CD4-positive, alpha-beta T cell treated with Interferon alpha-2 for 1 hour (primary cell): ENCODE measurements around the gene ZC3H7A.

Experiments
- DNase-seq, 2 donors: peaks; one replicate each; pipeline ENCODE4 v3.0.0-alpha.2; 2020 to 2022

ZC3H7A gene

GRCh38 chr16:11734025-11734652 lies 62.9 kb downstream of the ZC3H7A start:
- DNase-seq, result no peak

DNA sequence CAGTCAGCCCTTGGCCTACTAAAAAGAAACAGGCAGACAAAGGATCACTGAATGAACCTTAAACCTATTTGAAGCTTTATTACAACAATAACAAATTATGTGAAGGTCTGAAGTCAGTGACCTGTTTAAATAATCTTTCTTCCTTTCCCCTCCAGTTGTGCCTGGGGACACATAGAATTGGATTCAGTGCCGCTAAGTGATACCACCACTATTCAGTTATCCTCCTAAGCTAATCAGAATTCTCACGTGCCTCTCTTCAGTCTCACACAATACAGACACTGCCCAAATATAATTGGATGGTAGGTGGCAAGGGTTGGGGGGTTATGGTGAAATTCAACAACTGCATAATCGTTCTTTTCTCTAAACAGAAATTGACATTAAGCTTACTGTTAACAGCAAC lies 65.8 kb downstream of the ZC3H7A start:
- DNase-seq, result no peak

DNA sequence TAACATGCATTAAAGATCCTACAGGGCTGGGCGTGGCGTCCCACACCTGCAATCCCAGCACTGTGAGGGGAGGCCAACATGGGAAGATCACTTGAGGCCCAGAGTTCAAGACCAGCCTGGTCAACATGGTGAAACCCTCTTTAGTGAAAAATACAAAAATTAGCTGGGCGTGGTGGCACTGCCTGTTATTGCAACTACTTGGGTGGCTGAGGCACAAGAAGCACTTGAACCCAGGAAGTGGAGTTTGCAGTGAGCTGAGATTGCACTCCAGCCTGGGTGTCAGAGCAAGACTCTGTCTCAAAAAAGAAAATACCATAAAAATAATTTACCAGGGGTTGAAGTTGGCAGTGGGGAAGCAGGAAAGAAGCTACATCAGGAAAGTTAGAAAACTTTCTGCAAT lies 67.3 kb downstream of the ZC3H7A start:
- no peak for DNase-seq

- DNase-seq, result no peak
Observed at GRCh38 chr16:11727796-11728543, 69.1 kb downstream of the ZC3H7A start.

DNA sequence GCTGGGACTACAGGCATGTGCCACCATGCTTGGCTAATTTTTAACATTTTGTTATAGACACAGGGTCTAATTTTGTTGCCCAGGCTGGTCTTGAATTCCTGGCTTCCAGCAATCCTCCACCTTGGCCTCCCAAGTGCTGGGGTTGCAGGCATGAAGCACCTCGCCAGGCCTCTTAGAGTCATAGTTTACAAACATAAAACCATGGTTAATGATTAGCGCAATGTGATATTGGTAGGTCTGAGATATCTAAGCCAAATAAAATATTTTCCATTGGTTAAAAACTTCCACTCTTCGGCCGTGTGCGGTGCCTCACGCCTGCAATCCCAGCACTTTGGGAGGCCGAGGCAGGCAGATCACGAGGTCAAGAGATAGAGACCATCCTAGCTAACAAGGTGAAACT lies 71.0 kb downstream of the ZC3H7A start:
- no peak for DNase-seq

DNA sequence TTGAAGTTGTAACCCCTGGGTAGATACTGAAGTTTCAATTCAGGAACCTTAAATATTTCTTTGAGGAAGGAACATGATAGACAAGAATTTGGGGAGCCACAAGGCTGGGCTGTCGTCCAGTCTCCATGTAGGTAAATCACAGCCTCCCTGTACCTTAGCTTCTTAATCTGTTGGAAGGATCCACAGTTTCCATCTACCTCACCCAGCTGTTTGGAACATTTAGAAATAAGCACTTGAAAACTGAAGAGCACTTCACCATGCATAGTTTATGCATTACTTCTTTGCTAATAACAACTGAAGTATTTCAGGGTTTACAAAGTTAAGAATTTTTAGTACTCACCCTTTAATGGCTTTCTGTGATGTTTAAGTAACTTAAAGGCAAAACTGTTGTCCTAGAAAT lies 71.6 kb downstream of the ZC3H7A start:
- no peak for DNase-seq

- no peak for DNase-seq
Observed at GRCh38 chr16:11722468-11722808, 74.6 kb downstream of the ZC3H7A start.

DNA sequence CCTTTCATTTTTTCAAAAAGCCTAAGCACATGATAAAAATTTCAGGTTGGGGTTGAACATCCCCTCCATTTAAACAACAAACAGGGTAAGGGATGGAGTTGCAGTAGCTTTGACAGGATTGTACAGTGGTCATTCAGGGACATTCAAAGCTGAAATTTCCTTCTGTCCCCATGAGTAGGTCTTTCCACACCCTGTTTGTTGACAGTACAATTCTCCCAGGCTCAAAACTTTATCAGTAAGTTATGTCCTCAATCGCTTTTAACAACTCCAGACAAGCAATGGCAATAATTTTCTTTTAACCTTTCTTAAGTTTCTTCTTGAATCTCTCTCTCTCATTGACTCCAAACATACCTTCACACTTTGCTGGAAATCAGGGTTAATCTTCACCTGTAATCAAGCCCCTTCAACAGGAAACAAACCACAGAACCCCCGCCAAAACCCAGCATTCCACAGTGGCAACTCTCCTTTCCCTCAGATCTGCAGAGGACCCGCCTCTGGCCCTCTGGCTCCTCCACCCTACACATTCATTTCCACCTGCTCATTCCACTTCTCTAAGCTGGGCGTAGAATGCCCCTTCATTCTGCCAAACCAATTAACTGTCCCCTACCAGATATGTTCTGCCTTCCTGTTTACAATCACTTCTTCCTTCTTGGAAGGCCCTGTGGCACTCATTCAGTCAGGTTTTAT lies 75.1 kb downstream of the ZC3H7A start:
- no peak for DNase-seq

DNA sequence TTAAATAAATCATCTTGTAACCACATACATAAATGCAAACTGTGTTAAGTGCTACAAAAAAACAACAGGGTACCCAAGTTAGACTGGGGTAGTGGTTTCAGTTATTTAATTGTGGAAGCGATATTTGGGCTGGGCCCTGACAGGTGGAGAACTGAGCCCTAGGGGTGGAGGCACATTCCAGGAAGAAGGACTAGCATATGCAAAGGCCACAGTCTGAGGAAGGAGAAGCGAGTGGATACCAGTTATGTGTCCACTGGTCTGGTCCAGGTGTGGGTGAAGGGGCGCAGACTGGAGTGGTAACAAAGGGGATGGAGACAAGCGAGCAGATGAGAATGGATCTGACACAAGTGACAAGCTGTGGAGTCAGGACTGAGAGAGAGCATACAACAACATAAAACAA lies 77.3 kb downstream of the ZC3H7A start:
- DNase-seq, result no peak

GRCh38 chr16:11719171-11719570 lies 77.9 kb downstream of the ZC3H7A start:
- no peak for DNase-seq

- DNase-seq, result no peak
Observed at GRCh38 chr16:11717811-11718210, 79.2 kb downstream of the ZC3H7A start.

DNA sequence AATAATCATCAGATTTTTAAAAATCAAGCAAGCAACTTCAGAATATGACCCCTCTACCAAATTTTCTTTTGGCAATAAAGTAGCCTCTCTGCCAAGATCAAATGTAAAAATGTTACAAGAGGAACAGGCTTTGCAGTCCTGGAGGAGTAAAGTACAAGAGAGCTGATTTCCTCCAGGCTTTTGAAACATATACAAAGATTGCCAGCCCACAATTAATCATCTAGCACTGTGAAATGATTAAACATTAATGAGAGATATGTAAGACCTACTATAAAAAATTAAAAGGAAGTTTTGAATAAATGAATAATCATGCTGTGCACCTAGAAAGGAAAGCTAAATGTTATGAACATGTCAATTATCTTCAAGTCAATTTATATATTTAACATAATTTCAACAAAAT lies 80.7 kb downstream of the ZC3H7A start:
- no peak for DNase-seq

GRCh38 chr16:11715246-11715947 lies 81.7 kb downstream of the ZC3H7A start:
- no peak for DNase-seq

GRCh38 chr16:11712122-11712521 lies 84.9 kb downstream of the ZC3H7A start:
- no peak for DNase-seq

DNA sequence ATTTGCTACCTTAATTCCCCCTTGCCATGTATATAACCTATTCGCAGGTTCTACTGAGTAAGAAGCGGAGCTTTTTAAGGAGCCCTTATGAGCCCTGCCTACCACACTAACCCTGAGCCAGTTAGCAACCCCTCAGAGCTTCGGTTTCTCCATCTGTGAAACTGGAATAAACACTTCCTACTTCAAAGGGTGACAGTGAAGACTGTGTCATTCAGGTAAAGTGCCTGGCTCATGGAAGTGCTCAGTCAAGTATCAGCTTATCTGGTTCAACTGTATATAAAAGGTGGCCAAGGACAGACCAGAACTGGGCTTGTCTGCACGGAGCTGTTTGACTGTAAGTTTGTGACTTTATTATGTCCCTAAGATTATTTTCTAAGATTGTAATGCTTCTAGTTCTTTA lies 85.4 kb downstream of the ZC3H7A start:
- DNase-seq, result no peak

- DNase-seq, result no peak
Observed at GRCh38 chr16:11708421-11708820, 88.6 kb downstream of the ZC3H7A start.

GRCh38 chr16:11707679-11708197 lies 89.3 kb downstream of the ZC3H7A start:
- no peak for DNase-seq

DNA sequence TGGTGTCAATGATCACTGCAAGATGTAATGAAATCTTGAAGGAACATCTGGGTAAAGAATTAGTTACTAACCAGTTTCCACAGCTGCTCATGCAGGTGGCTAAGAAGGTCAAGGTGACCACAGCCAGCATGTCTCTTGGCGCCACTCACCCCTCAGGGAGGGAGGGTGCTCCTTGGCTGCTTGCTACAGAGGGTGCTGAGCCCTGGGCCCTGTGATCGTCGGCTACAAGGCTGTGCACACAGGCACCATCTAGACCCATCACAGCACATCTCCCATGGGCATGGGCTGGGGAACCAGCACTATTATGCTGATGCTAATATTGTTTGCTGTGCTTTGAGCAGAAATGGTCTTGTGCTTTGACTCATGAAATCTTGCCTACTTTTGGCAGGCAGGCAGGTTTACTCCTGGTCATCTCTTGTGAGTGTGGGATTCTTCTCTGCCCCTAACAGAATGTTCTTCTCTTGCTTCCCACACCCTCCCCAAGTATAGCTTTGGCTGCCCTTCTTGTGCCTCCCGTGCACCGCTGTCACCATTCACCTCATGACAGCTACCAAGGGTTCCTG lies 90.8 kb downstream of the ZC3H7A start:
- no peak for DNase-seq

GRCh38 chr16:11705311-11706025 lies 91.6 kb downstream of the ZC3H7A start:
- DNase-seq, result no peak
